Raji (cell line): ENCODE data around the gene LRBA.

Experiments
- POLR2A ChIP-seq: IDR thresholded peaks from 2 replicates; pipeline ENCODE4 v1.6.1; 2011; ENCODE audit warnings: low read depth, low read length, control low read depth; ENCODE audit not compliant: insufficient read depth

The LRBA gene

GRCh38 chr4:150345207-150345744 is 669.8 kb downstream of the LRBA start:
- no peak for TF ChIP-seq POLR2A

GRCh38 chr4:150343796-150344195 is 671.3 kb downstream of the LRBA start:
- no peak for TF ChIP-seq POLR2A

DNA sequence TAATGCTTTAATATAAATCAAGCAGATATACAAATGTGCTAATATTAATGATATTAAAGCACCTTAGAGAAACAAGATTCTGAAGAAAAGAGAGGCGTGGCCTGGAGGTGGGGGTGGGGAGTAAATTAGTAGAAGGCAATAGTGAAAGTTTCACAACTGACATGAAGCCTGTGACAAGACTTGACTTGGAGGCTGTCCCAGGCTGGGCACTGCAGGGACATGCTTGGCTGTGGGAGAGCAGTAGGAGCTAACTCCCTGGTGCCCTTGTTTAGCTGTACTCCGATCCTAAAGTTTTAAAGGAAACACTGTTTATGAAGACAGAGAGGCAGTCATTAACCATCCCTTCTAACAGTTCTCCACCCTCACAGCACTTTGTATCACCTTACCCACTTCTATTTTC is 672.1 kb downstream of the LRBA start:
- TF ChIP-seq POLR2A, result no peak

- no peak for TF ChIP-seq POLR2A
Measured at GRCh38 chr4:150337734-150338133, 677.4 kb downstream of the LRBA start.

- TF ChIP-seq POLR2A, result no peak
Measured at GRCh38 chr4:150336676-150337412, 678.2 kb downstream of the LRBA start.

DNA sequence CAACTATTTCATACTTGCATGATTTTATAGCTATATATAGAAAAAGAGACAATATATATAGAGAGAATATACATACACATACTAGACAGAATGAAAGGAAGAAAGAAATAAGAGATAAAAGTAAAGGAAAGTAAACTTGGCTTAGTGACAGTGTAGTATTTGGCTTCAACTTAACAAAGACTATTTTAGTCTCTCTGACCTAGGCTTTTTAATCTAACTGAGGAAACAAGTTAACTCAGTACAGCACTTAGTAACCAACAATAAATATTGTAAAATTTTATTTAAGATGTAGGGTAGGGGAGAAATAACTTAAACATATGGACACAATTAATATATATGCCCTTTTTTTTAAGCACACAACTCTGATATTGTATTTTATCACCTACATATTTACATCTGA is 682.1 kb downstream of the LRBA start:
- TF ChIP-seq POLR2A, result no peak

GRCh38 chr4:150332086-150332485 is 683.0 kb downstream of the LRBA start:
- TF ChIP-seq POLR2A, result no peak

DNA sequence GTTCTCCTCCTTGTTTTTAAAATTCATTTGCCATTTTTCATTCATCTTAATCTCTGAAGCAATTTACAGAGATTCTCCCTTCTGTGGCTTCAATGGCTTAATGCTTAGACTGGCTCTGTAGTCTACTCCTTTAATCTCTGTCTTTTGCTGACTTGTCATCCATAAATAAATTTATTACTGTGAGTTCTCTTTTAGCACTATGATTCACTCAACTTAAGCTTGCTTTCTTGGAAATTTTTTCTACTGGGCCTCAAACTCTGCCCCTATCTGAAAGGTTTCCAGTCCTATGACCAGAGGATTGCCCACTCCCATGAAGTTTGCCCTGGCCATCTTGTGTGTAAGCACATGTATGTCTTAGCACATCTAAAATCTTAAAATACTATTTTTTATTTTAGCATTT is 685.7 kb downstream of the LRBA start:
- no peak for TF ChIP-seq POLR2A

DNA sequence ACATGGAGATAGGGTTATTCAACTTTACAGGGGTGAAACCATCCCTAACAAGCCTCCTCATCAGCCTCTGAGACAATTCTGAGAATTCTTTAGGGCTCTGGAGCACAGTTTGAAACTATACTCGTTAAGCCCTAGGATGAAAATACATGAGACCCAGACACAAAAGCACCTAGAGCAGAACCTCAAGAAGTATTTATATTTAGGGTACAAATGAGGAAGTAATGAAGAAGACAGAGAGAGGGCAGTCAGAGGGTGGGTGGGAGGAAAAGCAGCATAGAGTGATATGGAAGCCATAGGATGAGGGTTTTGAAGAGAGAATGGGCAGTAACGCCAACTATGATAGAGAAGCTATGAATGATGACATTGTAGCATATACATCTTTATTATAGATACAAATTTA is 686.6 kb downstream of the LRBA start:
- TF ChIP-seq POLR2A, result no peak

- TF ChIP-seq POLR2A, result no peak
Measured at GRCh38 chr4:150327262-150327780, 687.8 kb downstream of the LRBA start.

GRCh38 chr4:150325872-150326271 is 689.2 kb downstream of the LRBA start:
- no peak for TF ChIP-seq POLR2A

DNA sequence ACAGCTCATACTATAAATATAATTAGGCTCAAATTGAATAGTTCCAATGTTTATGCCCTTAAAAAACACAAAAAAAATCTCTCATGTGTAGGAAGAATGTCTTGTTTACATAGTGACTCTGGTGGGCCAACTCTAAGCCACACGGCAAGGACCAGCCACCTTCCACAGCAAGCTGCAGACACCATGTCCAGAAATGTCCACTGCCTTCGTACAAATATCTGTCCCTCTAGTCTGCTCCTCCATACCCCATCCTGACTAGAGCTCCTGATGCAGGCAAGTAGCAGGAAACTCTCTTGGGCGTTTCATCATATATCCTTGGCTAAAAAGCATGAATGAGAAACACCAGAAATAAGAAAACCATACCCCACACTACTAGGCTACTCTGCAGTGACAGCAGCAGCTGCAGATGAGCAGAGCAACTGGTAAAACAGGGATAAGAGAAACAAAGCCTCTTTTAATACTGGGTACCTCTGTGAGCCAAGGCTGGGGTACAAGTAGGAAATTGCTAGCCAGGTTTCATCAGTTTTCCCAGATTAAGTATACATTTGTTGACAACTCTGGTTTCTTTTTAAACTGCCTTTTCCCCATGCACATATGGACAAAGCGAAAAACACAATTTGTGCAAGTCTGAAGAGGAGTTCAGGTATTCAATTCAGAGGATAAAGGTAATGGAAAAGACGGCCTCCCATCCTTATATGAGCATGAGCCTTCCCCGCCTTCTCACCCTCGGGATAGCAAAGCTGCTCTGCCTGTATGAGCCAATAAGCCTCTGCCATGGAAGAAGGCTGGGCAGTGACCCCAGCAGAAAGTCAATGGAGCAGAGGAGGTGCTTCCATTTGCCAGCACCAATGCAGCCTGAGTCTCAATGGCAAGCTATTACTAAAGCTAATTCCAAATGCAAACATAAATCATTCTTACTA is 691.4 kb downstream of the LRBA start:
- no peak for TF ChIP-seq POLR2A

DNA sequence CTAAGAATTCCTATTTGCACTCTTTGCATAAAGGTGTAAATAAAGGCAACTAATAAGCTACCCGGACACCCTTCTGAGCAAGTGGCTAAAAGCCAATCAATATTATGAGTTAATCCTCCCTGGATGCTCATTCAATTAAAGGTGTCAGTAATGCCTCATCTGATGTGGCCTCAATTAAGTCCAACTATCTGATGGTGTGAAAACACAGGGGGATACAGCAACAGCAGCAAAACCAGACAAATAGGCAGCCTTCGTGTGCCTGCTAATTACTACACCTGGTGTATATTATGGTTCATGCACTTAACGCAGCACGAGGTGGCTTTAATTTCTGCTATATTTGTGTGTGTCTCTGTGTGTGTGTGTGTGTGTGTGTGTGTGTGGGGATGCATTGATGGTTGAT is 692.4 kb downstream of the LRBA start:
- TF ChIP-seq POLR2A, result no peak

- no peak for TF ChIP-seq POLR2A
Measured at GRCh38 chr4:150321113-150321512, 694.0 kb downstream of the LRBA start.

DNA sequence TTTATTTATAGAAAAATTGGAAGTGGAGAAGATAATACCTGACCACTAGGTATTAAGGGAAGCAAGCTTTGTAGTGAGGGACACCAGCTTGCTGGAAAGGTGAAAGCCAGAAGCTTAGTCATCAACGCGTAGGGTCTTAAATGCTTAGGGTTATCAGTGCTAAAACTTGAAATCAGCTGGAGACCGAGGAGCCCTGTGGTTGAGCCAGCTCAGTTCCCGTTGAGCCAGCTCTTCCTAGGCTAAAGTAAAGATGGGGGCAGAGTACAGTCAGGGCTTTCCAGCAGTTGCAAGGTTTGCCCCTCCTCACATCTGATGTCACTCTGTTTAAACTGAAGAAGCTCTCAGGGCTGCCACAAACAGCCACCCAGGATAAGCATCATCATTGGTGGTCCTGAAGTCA is 696.1 kb downstream of the LRBA start:
- TF ChIP-seq POLR2A, result no peak

- TF ChIP-seq POLR2A, result no peak
Measured at GRCh38 chr4:150318527-150318926, 696.6 kb downstream of the LRBA start.
